COLO668 (cell line): ENCODE results near the gene LATS2.

Experiments
- DNase-seq: peaks from one replicate; lab custom pipeline; 2025; ENCODE audit not compliant: unreplicated experiment; lab: John Stamatoyannopoulos, UW

Gene LATS2

GRCh38 chr13:21020176-21020575 lies 41.2 kb downstream of the LATS2 start:
- no peak for DNase-seq

GRCh38 chr13:21018220-21018619 lies 43.2 kb downstream of the LATS2 start:
- DNase-seq = no peak

GRCh38 chr13:21016487-21016886 lies 44.9 kb downstream of the LATS2 start:
- no peak for DNase-seq

GRCh38 chr13:21015284-21015683 lies 46.1 kb downstream of the LATS2 start:
- DNase-seq = no peak

GRCh38 chr13:21014502-21015170 lies 46.8 kb downstream of the LATS2 start:
- DNase-seq = no peak

GRCh38 chr13:21014139-21014501 lies 47.3 kb downstream of the LATS2 start:
- DNase-seq = no peak

GRCh38 chr13:21013682-21014038 lies 47.7 kb downstream of the LATS2 start:
- no peak for DNase-seq

- no peak for DNase-seq
These were observed 48.3 kb downstream of the LATS2 start for GRCh38 chr13:21012841-21013681.

- no peak for DNase-seq
These were observed 49.2 kb downstream of the LATS2 start for GRCh38 chr13:21012211-21012610.

GRCh38 chr13:21011378-21011777 lies 50.0 kb downstream of the LATS2 start:
- DNase-seq = no peak

GRCh38 chr13:21010621-21011020 lies 50.8 kb downstream of the LATS2 start:
- DNase-seq = no peak

GRCh38 chr13:21009036-21009435 lies 52.4 kb downstream of the LATS2 start:
- DNase-seq = no peak

GRCh38 chr13:21008026-21008425 lies 53.4 kb downstream of the LATS2 start:
- no peak for DNase-seq

- DNase-seq = no peak
These were observed 55.0 kb downstream of the LATS2 start for GRCh38 chr13:21006141-21007005.

GRCh38 chr13:21005193-21005592 lies 56.2 kb downstream of the LATS2 start:
- DNase-seq = no peak

- no peak for DNase-seq
These were observed 59.9 kb downstream of the LATS2 start for GRCh38 chr13:21001471-21001870.

GRCh38 chr13:21000647-21001046 lies 60.7 kb downstream of the LATS2 start:
- no peak for DNase-seq

GRCh38 chr13:20998649-20999415 lies 62.6 kb downstream of the LATS2 start:
- no peak for DNase-seq

GRCh38 chr13:20997301-20998161 lies 63.9 kb downstream of the LATS2 start:
- DNase-seq = no peak

- DNase-seq = no peak
These were observed 66.0 kb downstream of the LATS2 start for GRCh38 chr13:20995245-20995838.
